Measurements from ENCODE around the gene SMARCB1.

DNA sequence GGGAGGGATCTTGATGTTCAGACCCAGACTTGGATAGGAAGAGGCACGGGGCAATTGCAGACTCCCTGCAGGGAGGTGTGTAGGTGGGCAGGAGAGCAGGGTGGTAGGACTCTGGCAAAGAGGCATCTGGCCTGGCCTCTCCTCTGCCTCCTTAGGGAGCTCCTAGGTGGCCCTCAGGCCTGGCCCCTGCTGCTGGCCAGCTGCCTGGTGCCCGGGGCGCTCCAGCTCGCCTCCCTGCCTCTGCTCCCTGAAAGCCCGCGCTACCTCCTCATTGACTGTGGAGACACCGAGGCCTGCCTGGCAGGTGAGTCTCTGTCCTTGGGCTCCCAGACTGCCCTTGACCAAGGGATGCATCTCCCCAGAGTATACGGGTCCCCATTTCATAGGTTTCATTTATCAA lies 90.8 kb downstream of the SMARCB1 start:
- TF ChIP-seq POLR2A (IDR thresholded peaks at IDR 0.05), result no peak
- TF ChIP-seq, protein P1, sequence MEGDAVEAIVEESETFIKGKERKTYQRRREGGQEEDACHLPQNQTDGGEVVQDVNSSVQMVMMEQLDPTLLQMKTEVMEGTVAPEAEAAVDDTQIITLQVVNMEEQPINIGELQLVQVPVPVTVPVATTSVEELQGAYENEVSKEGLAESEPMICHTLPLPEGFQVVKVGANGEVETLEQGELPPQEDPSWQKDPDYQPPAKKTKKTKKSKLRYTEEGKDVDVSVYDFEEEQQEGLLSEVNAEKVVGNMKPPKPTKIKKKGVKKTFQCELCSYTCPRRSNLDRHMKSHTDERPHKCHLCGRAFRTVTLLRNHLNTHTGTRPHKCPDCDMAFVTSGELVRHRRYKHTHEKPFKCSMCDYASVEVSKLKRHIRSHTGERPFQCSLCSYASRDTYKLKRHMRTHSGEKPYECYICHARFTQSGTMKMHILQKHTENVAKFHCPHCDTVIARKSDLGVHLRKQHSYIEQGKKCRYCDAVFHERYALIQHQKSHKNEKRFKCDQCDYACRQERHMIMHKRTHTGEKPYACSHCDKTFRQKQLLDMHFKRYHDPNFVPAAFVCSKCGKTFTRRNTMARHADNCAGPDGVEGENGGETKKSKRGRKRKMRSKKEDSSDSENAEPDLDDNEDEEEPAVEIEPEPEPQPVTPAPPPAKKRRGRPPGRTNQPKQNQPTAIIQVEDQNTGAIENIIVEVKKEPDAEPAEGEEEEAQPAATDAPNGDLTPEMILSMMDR (IDR thresholded peaks at IDR 0.05 in 8 of 11, conservative IDR thresholded peaks at IDR 0.05 in 3 of 11), result no peak
- no peak for TF ChIP-seq POLR2AphosphoS5 (IDR thresholded peaks at IDR 0.05)
